Activated B cell treated with CpG ODN at 0.5 μM for 24 hours (primary cell): Measurements from ENCODE around the gene DUS3L. TPM values are rescaled to one million over a fixed set of nuclear protein-coding genes. Genes with fewer than 3 reads are reported as not detected.
A peak's percentile ranks its signal among the peaks of the same experiment; 100 is the strongest.

ENCODE experiments used
- ATAC-seq: fragments of 200-7000 bp; cut with Tn5 transposase; one replicate; pipeline ENCODE4 v1.10.0; 2021; ENCODE audit warnings: low read depth, mild to moderate bottlenecking, moderate library complexity
- CTCF ChIA-PET: fragments of 350-600 bp; sonication (Branson Sonifier 250); formaldehyde crosslinking; loops from one replicate; lab custom pipeline; 2021; ENCODE audit warnings: antibody characterized with exemption; lab: Charles Lee
- POLR2A ChIA-PET: fragments of 350-600 bp; sonication (Branson Sonifier 250); formaldehyde crosslinking; loops from one replicate; lab custom pipeline; 2021; ENCODE audit warnings: antibody characterized with exemption; lab: Charles Lee
- DNase-seq: peaks from one replicate; pipeline ENCODE4 v3.0.0; 2022
- H3K27ac Mint-ChIP-seq: one replicate; pipeline ENCODE4 v1.8.0; 2020; ENCODE audit warnings: mixed read lengths
- H3K27me3 Mint-ChIP-seq: one replicate; pipeline ENCODE4 v1.8.0; 2021; ENCODE audit warnings: mixed read lengths
- H3K36me3 Mint-ChIP-seq: one replicate; pipeline ENCODE4 v1.8.0; 2021; ENCODE audit warnings: low read depth, mixed read lengths
- H3K4me1 Mint-ChIP-seq: one replicate; pipeline ENCODE4 v1.8.0; 2021; ENCODE audit warnings: mixed read lengths
- H3K4me3 Mint-ChIP-seq: one replicate; pipeline ENCODE4 v1.8.0; 2020; ENCODE audit warnings: mild to moderate bottlenecking, mixed read lengths
- H3K9me3 Mint-ChIP-seq: one replicate; pipeline ENCODE4 v1.8.0; 2020; ENCODE audit warnings: mixed read lengths
- CTCF ChIP-seq: fragments of 200-600 bp; IDR thresholded peaks from one replicate; pipeline ENCODE4 v1.8.0; 2022; ENCODE audit warnings: antibody characterized with exemption, mild to moderate bottlenecking
- intact Hi-C: fragments of 100-400 bp; cut with micrococcal nuclease; formaldehyde crosslinking; loops from one replicate; pipeline ENCODE4 v1.15.1; 2024
- total RNA-seq: library from RNA; stranded (reverse); gene quantifications from 2 replicates; pipeline ENCODE4 v1.2.3, GENCODE V29; 2022

DUS3L gene
- total RNA-seq, 1 donor from 2014 or later = 89.1 TPM

GRCh38 chr19:5803441-5803751 is 12.4 kb upstream of the DUS3L start:
- intact Hi-C loops = no loop called here
- no peak overlapping the region for H3K27ac Mint-ChIP-seq
- peaks cover 26% of the 10 kb centered on the region for H3K27me3 Mint-ChIP-seq

GRCh38 chr19:5801796-5802619 is 11.0 kb upstream of the DUS3L start:
- Mint-ChIP-seq H3K27me3 (peaks cover 28% of the 10 kb centered on the region), H3K4me1 (peaks cover 24% of the 10 kb centered on the region), H3K36me3 (no peaks in the 10 kb centered on the region), H3K4me3 (no peak overlapping the region), H3K9me3 (no peaks in the 10 kb centered on the region), H3K27ac (no peak overlapping the region)
- TF ChIP-seq CTCF = no peak
- POLR2A ChIA-PET = interaction anchor here (0.9 kb wide), 1 partner anchor 10 kb away, joined by 4 read pairs; no protein-coding TSS in a partner anchor
- no peak for DNase-seq
- ATAC-seq = no peak
- CTCF ChIA-PET = no interaction called here
- intact Hi-C loops = no loop called here

More at GRCh38 chr19:5803441-5803751, 12.4 kb upstream of the DUS3L start:
- CTCF ChIA-PET = interaction anchor here (0.7 to 1.7 kb wide), 13 partner anchors 10 to 248 kb away, joined by 3 to 21 read pairs (median 6); partner anchors contain the start of genes DUS3L and NDUFA11
- H3K4me1 Mint-ChIP-seq = peaks cover 24% of the 10 kb centered on the region
- H3K9me3 Mint-ChIP-seq = no peaks in the 10 kb centered on the region
- H3K4me3 Mint-ChIP-seq = peak overlapping the region; percentile 60
- DNase-seq (no peak), ATAC-seq (no peak)
- H3K36me3 Mint-ChIP-seq = no peaks in the 10 kb centered on the region
- no peak for TF ChIP-seq CTCF
- POLR2A ChIA-PET = interaction anchor here (0.5 to 1.7 kb wide), 6 partner anchors 13 to 178 kb away, joined by 3 to 13 read pairs (median 8); partner anchors contain the start of genes DUS3L, RANBP3 and VMAC

- CTCF ChIA-PET = no interaction called here
- no peak for DNase-seq
- no peak overlapping the region for H3K4me3 Mint-ChIP-seq
- POLR2A ChIA-PET = no interaction called here
- H3K4me1 Mint-ChIP-seq = peaks cover 24% of the 10 kb centered on the region
- no peaks in the 10 kb centered on the region for H3K9me3 Mint-ChIP-seq
- H3K27me3 Mint-ChIP-seq = peaks cover 29% of the 10 kb centered on the region
- ATAC-seq = no peak
- no peaks in the 10 kb centered on the region for H3K36me3 Mint-ChIP-seq
- intact Hi-C loops = no loop called here
- no peak overlapping the region for H3K27ac Mint-ChIP-seq
- no peak for TF ChIP-seq CTCF
Measured at GRCh38 chr19:5800361-5801270, 9.7 kb upstream of the DUS3L start.

GRCh38 chr19:5799247-5800241 is 8.6 kb upstream of the DUS3L start:
- no peak for DNase-seq
- no peak overlapping the region for H3K27ac Mint-ChIP-seq
- H3K4me3 Mint-ChIP-seq = no peak overlapping the region
- peaks cover 29% of the 10 kb centered on the region for H3K27me3 Mint-ChIP-seq
- intact Hi-C loops = no loop called here
- no peaks in the 10 kb centered on the region for H3K9me3 Mint-ChIP-seq
- peaks cover 21% of the 10 kb centered on the region for H3K4me1 Mint-ChIP-seq
- ATAC-seq = no peak
- POLR2A ChIA-PET = no interaction called here
- no peaks in the 10 kb centered on the region for H3K36me3 Mint-ChIP-seq
- CTCF ChIA-PET = no interaction called here
- TF ChIP-seq CTCF = no peak
